Loucy (cell line): ENCODE measurements around the gene BCAS1.
A peak's percentile ranks its signal among the peaks of the same experiment; 100 is the strongest.

Experiments
- H2AFZ ChIP-seq: fragments of 200-600 bp; sonication (generic); 2 replicates; pipeline ENCODE4 v1.6.0; 2016; ENCODE audit warnings: antibody characterized with exemption, mild to moderate bottlenecking, low read length, moderate library complexity
- H3F3A ChIP-seq: fragments of 200-600 bp; 2 replicates; pipeline ENCODE4 v1.6.0; 2016; ENCODE audit warnings: antibody characterized with exemption, low read depth, mild to moderate bottlenecking
- H3K27me3 ChIP-seq: fragments of 200-600 bp; sonication (generic); 2 replicates; pipeline ENCODE4 v1.6.1; 2014; ENCODE audit warnings: low read length, mild to moderate bottlenecking; ENCODE audit not compliant: insufficient read depth, poor library complexity, severe bottlenecking
- H3K36me3 ChIP-seq: fragments of 200-600 bp; sonication (generic); 2 replicates; pipeline ENCODE4 v1.6.1; 2016; ENCODE audit warnings: low read length; ENCODE audit not compliant: insufficient read depth
- H3K4me1 ChIP-seq: fragments of 200-600 bp; sonication (generic); 2 replicates; pipeline ENCODE4 v1.5.1; 2014; ENCODE audit warnings: low read length, mild to moderate bottlenecking; ENCODE audit not compliant: insufficient read depth, poor library complexity, severe bottlenecking
- H3K4me2 ChIP-seq: fragments of 200-600 bp; sonication (generic); 2 replicates; pipeline ENCODE4 v1.6.0; 2014; ENCODE audit warnings: antibody characterized with exemption, low read length, low read depth, mild to moderate bottlenecking; ENCODE audit not compliant: poor library complexity, severe bottlenecking
- H3K4me3 ChIP-seq: fragments of 200-600 bp; sonication (generic); 2 replicates; pipeline ENCODE4 v1.5.1; 2014; ENCODE audit warnings: low read length, mild to moderate bottlenecking, mixed read lengths; ENCODE audit not compliant: poor library complexity, severe bottlenecking
- H3K79me2 ChIP-seq: fragments of 200-600 bp; sonication (generic); 2 replicates; pipeline ENCODE4 v1.6.1; 2014; ENCODE audit warnings: low read length; ENCODE audit not compliant: insufficient read depth
- H3K9ac ChIP-seq: fragments of 200-600 bp; sonication (generic); 2 replicates; pipeline ENCODE4 v1.6.0; 2014; ENCODE audit warnings: mild to moderate bottlenecking, low read depth, low read length, moderate library complexity; ENCODE audit not compliant: poor library complexity, severe bottlenecking
- H3K9me2 ChIP-seq: fragments of 200-600 bp; sonication (generic); replicated peaks from 2 replicates; pipeline ENCODE4 v1.6.1; 2016; ENCODE audit warnings: low read depth, low read length, mixed read lengths
- H3K9me3 ChIP-seq: fragments of 200-600 bp; sonication (generic); 2 replicates; pipeline ENCODE4 v1.6.1; 2014; ENCODE audit warnings: mild to moderate bottlenecking, antibody characterized with exemption, low read length, low read depth; ENCODE audit not compliant: insufficient read depth
- H4K20me1 ChIP-seq: fragments of 200-600 bp; sonication (generic); 2 replicates; pipeline ENCODE4 v1.6.0; 2014; ENCODE audit warnings: antibody characterized with exemption, low read length, mild to moderate bottlenecking; ENCODE audit not compliant: insufficient read depth, poor library complexity, severe bottlenecking
- EZH2phosphoT487 ChIP-seq: fragments of 200-600 bp; IDR thresholded peaks from 2 replicates; pipeline ENCODE4 v1.6.1; 2018; ENCODE audit warnings: antibody characterized with exemption, mild to moderate bottlenecking, moderate library complexity, borderline replicate concordance
- TF ChIP-seq, protein P1 (sequence below): fragments of 200-600 bp; sonication (generic); conservative IDR thresholded peaks from 2 replicates; pipeline ENCODE4 v1.5.1; 2014; ENCODE audit warnings: mild to moderate bottlenecking, antibody characterized with exemption, low read length

BCAS1 gene

GRCh38 chr20:54092021-54092420 is 21.6 kb upstream of the BCAS1 start:
- Histone ChIP-seq H3K4me1 (peaks cover 8% of the 10 kb centered on the region), H3K9me3 (no peaks in the 10 kb centered on the region), H3K9ac (no peak overlapping the region), H2AFZ (no peak overlapping the region), H3F3A (no peaks in the 10 kb centered on the region), H3K27me3 (no peaks in the 10 kb centered on the region), H3K79me2 (no peaks in the 10 kb centered on the region), H3K4me2 (no peak overlapping the region), H3K36me3 (no peaks in the 10 kb centered on the region), H3K9me2 (no peaks in the 10 kb centered on the region), H4K20me1 (no peaks in the 10 kb centered on the region), H3K4me3 (no peak overlapping the region)
- TF ChIP-seq, protein P1, sequence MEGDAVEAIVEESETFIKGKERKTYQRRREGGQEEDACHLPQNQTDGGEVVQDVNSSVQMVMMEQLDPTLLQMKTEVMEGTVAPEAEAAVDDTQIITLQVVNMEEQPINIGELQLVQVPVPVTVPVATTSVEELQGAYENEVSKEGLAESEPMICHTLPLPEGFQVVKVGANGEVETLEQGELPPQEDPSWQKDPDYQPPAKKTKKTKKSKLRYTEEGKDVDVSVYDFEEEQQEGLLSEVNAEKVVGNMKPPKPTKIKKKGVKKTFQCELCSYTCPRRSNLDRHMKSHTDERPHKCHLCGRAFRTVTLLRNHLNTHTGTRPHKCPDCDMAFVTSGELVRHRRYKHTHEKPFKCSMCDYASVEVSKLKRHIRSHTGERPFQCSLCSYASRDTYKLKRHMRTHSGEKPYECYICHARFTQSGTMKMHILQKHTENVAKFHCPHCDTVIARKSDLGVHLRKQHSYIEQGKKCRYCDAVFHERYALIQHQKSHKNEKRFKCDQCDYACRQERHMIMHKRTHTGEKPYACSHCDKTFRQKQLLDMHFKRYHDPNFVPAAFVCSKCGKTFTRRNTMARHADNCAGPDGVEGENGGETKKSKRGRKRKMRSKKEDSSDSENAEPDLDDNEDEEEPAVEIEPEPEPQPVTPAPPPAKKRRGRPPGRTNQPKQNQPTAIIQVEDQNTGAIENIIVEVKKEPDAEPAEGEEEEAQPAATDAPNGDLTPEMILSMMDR = no peak
- TF ChIP-seq EZH2phosphoT487 = no peak

GRCh38 chr20:54091120-54091480 is 20.7 kb upstream of the BCAS1 start:
- no peak overlapping the region for H3K9ac ChIP-seq
- peaks cover 8% of the 10 kb centered on the region for H3K4me1 ChIP-seq
- H3K4me2 ChIP-seq = no peak overlapping the region
- H3K4me3 ChIP-seq = no peak overlapping the region
- no peaks in the 10 kb centered on the region for H3K27me3 ChIP-seq
- H3F3A ChIP-seq = no peaks in the 10 kb centered on the region
- H3K9me2 ChIP-seq = no peaks in the 10 kb centered on the region
- H4K20me1 ChIP-seq = no peaks in the 10 kb centered on the region
- H2AFZ ChIP-seq = no peak overlapping the region
- H3K36me3 ChIP-seq = no peaks in the 10 kb centered on the region
- TF ChIP-seq EZH2phosphoT487 = no peak
- TF ChIP-seq, protein P1 = no peak
- no peaks in the 10 kb centered on the region for H3K9me3 ChIP-seq
- no peaks in the 10 kb centered on the region for H3K79me2 ChIP-seq

DNA sequence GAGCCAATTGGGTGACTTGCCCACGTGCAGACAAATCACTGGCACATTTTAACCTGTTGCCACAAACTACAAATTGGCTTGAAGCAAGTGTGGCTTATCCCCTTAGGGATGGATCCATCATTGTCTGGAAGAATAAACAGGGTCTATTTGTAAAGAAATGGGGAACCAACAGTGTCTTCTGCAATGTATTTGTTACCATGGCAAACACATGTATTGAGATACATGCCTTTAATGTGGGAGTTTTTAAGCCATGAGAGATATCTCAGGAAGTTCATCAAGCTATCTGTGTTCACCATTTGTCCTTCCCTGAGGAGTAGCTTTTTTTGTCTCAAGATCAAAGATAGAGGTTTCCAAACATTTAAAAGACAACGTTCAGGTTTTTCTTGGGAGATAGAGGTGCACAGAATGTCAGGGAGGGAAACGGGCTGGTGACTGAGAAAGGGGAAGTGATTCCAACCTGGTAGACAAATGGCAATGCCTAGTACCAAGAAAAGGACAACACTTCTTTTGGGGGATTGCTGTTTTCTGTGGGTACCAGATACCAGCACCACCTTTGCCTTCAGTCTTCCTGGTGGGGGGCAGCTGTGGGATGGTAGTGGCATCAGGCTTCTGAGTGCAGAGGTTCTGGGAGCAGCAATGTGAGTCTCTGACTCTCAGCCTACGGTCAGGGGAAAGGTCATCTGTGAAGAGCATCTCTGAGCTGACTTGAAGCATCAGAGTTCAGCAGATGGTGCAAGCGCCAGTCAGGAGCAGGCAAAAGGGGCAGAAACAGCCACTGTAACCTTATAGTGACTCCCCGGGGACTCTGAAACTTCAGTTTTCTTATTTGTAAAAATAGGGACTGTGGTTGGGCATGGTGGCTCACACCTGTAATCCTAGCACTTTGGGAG is 20.1 kb upstream of the BCAS1 start:
- no peaks in the 10 kb centered on the region for H3K27me3 ChIP-seq
- H3K36me3 ChIP-seq = no peaks in the 10 kb centered on the region

More for the DNA sequence above, 20.1 kb upstream of the BCAS1 start:
- Histone ChIP-seq H3K9ac (no peak overlapping the region), H3K79me2 (no peaks in the 10 kb centered on the region), H3K9me2 (no peaks in the 10 kb centered on the region), H3F3A (no peaks in the 10 kb centered on the region), H2AFZ (no peak overlapping the region), H3K9me3 (no peaks in the 10 kb centered on the region), H3K4me2 (peak overlapping the region; percentile 13), H4K20me1 (no peaks in the 10 kb centered on the region), H3K4me3 (no peak overlapping the region), H3K4me1 (peaks cover 8% of the 10 kb centered on the region)
- TF ChIP-seq, protein P1 = no peak
- TF ChIP-seq EZH2phosphoT487 = no peak
